Suprapubic skin (tissue), 3 donors: ENCODE measurements around the gene WWOX.

Experiments used
- CTCF ChIP-seq, 2 donors: fragments of 200-600 bp in 1 of 2; fragments of 450-650 bp in 1 of 2; sonication (generic) in 1 of 2; IDR thresholded peaks; one replicate each; pipeline ENCODE4 v1.5.1; 2016 to 2019; ENCODE audit warnings: antibody characterized with exemption in 2 of 2, mild to moderate bottlenecking in 1 of 2, moderate library complexity in 1 of 2
- EP300 ChIP-seq: sonication (generic); formaldehyde crosslinking; IDR thresholded peaks from one replicate; pipeline ENCODE4 v1.6.1; 2017; ENCODE audit warnings: antibody characterized with exemption
- POLR2A ChIP-seq, 2 donors: fragments of 450-650 bp; IDR thresholded peaks; one replicate each; pipeline ENCODE4 v1.6.1; 2017; ENCODE audit warnings: antibody characterized with exemption in 2 of 2, mild to moderate bottlenecking in 2 of 2, moderate library complexity in 2 of 2

GRCh38 chr16:78505036-78505435, 405.6 kb downstream of the WWOX start:
- TF ChIP-seq CTCF (IDR thresholded peaks at IDR 0.05) (no peak), EP300 (no peak), POLR2A (IDR thresholded peaks at IDR 0.05) (no peak)
